IPS-20b (cell line): Measurements from ENCODE around the gene ANGPT4.

ENCODE experiments used
- H3K27ac ChIP-seq: one replicate; pipeline ENCODE4 v1.5.1; 2013; ENCODE audit warnings: low read length
- H3K27me3 ChIP-seq: 2 replicates; pipeline ENCODE4 v1.6.1; 2013; ENCODE audit warnings: mild to moderate bottlenecking, low read length, inconsistent platforms; ENCODE audit not compliant: insufficient read depth
- H3K36me3 ChIP-seq: 2 replicates; pipeline ENCODE4 v1.6.1; 2013; ENCODE audit warnings: low read depth, mild to moderate bottlenecking, inconsistent platforms, low read length, moderate library complexity; ENCODE audit not compliant: insufficient read depth
- H3K4me1 ChIP-seq: 2 replicates; pipeline ENCODE4 v1.6.1; 2013; ENCODE audit warnings: mild to moderate bottlenecking, control low read depth, inconsistent platforms, low read length, moderate library complexity; ENCODE audit not compliant: insufficient read depth
- H3K4me3 ChIP-seq: 2 replicates; pipeline ENCODE4 v1.5.1; 2013; ENCODE audit warnings: mild to moderate bottlenecking, low read length, inconsistent platforms
- H3K9ac ChIP-seq: 2 replicates; pipeline ENCODE4 v1.6.1; 2013; ENCODE audit warnings: low read depth, mild to moderate bottlenecking, inconsistent platforms, low read length, moderate library complexity
- H3K9me3 ChIP-seq: 2 replicates; pipeline ENCODE4 v1.6.1; 2013; ENCODE audit warnings: mild to moderate bottlenecking, low read depth, low read length, inconsistent platforms; ENCODE audit not compliant: insufficient read depth

Gene ANGPT4

GRCh38 chr20:916125-916799 is at the start of gene ANGPT4:
Gene ANGPT4, minus strand, starts transcription at chr20:916334. Its CDS starts 120 bp downstream, at chr20:916214.
- H3K9me3 ChIP-seq, result no peaks in the 10 kb centered on the region
- no peak within 1 kb of the TSS for H3K9ac ChIP-seq
- H3K4me1 ChIP-seq, result 0 out of 2 replicates have a peak, but pooled peaks cover 3% of the 10 kb centered on the region
- H3K4me3 ChIP-seq, result no peak within 1 kb of the TSS
- H3K36me3 ChIP-seq, result no peaks in the 10 kb centered on the region
- H3K27me3 ChIP-seq, result no peaks in the 10 kb centered on the region
- no peak within 1 kb of the TSS for H3K27ac ChIP-seq

- no peaks in the 10 kb centered on the region for H3K4me1 ChIP-seq
- no peak overlapping the region for H3K27ac ChIP-seq
- no peaks in the 10 kb centered on the region for H3K9me3 ChIP-seq
- no peaks in the 10 kb centered on the region for H3K27me3 ChIP-seq
- H3K36me3 ChIP-seq, result no peaks in the 10 kb centered on the region
- no peak overlapping the region for H3K9ac ChIP-seq
- no peak overlapping the region for H3K4me3 ChIP-seq
These were observed 47.7 kb upstream of the ANGPT4 start for GRCh38 chr20:963795-964194.

GRCh38 chr20:962683-963082 is 46.5 kb upstream of the ANGPT4 start:
- Histone ChIP-seq H3K27me3 (no peaks in the 10 kb centered on the region), H3K36me3 (no peaks in the 10 kb centered on the region)

GRCh38 chr20:962223-962622 is 46.1 kb upstream of the ANGPT4 start:
- H3K27me3 ChIP-seq, result no peaks in the 10 kb centered on the region
- H3K27ac ChIP-seq, result no peak overlapping the region
- no peaks in the 10 kb centered on the region for H3K36me3 ChIP-seq
- no peaks in the 10 kb centered on the region for H3K9me3 ChIP-seq
- H3K9ac ChIP-seq, result no peak overlapping the region
- no peak overlapping the region for H3K4me3 ChIP-seq
- H3K4me1 ChIP-seq, result no peaks in the 10 kb centered on the region

More at GRCh38 chr20:962683-963082, 46.5 kb upstream of the ANGPT4 start:
- no peak overlapping the region for H3K4me3 ChIP-seq
- no peaks in the 10 kb centered on the region for H3K9me3 ChIP-seq
- no peak overlapping the region for H3K9ac ChIP-seq
- no peak overlapping the region for H3K27ac ChIP-seq
- H3K4me1 ChIP-seq, result no peaks in the 10 kb centered on the region

GRCh38 chr20:961768-962167 is 45.6 kb upstream of the ANGPT4 start:
- Histone ChIP-seq H3K4me1 (no peaks in the 10 kb centered on the region), H3K27me3 (no peaks in the 10 kb centered on the region), H3K9ac (no peak overlapping the region), H3K27ac (no peak overlapping the region), H3K4me3 (no peak overlapping the region), H3K9me3 (no peaks in the 10 kb centered on the region), H3K36me3 (no peaks in the 10 kb centered on the region)

- H3K27ac ChIP-seq, result no peak overlapping the region
- no peak overlapping the region for H3K9ac ChIP-seq
- no peaks in the 10 kb centered on the region for H3K9me3 ChIP-seq
- H3K4me1 ChIP-seq, result no peaks in the 10 kb centered on the region
- no peaks in the 10 kb centered on the region for H3K36me3 ChIP-seq
- no peaks in the 10 kb centered on the region for H3K27me3 ChIP-seq
- no peak overlapping the region for H3K4me3 ChIP-seq
These were observed 44.0 kb upstream of the ANGPT4 start for GRCh38 chr20:959996-960615.

- H3K4me3 ChIP-seq, result no peak overlapping the region
- no peaks in the 10 kb centered on the region for H3K27me3 ChIP-seq
- H3K27ac ChIP-seq, result no peak overlapping the region
- no peak overlapping the region for H3K9ac ChIP-seq
- H3K9me3 ChIP-seq, result no peaks in the 10 kb centered on the region
- no peaks in the 10 kb centered on the region for H3K36me3 ChIP-seq
- H3K4me1 ChIP-seq, result no peaks in the 10 kb centered on the region
These were observed 43.0 kb upstream of the ANGPT4 start for GRCh38 chr20:958936-959815.

GRCh38 chr20:957544-957943 is 41.4 kb upstream of the ANGPT4 start:
- H3K27me3 ChIP-seq, result no peaks in the 10 kb centered on the region; the same call in 1 of the 2 replicates
- no peaks in the 10 kb centered on the region for H3K9me3 ChIP-seq
- H3K9ac ChIP-seq, result no peak overlapping the region
- no peak overlapping the region for H3K27ac ChIP-seq
- H3K4me1 ChIP-seq, result no peaks in the 10 kb centered on the region
- H3K36me3 ChIP-seq, result no peaks in the 10 kb centered on the region
- no peak overlapping the region for H3K4me3 ChIP-seq

- H3K27me3 ChIP-seq, result no peaks in the 10 kb centered on the region; the same call in 1 of the 2 replicates
- H3K4me3 ChIP-seq, result no peak overlapping the region
- no peaks in the 10 kb centered on the region for H3K36me3 ChIP-seq
- H3K4me1 ChIP-seq, result no peaks in the 10 kb centered on the region
- no peak overlapping the region for H3K27ac ChIP-seq
- no peaks in the 10 kb centered on the region for H3K9me3 ChIP-seq
- H3K9ac ChIP-seq, result no peak overlapping the region
These were observed 40.3 kb upstream of the ANGPT4 start for GRCh38 chr20:956330-956951.

GRCh38 chr20:955656-956055 is 39.5 kb upstream of the ANGPT4 start:
- H3K27me3 ChIP-seq, result no peaks in the 10 kb centered on the region; the same call in 1 of the 2 replicates
- no peaks in the 10 kb centered on the region for H3K36me3 ChIP-seq
- no peak overlapping the region for H3K4me3 ChIP-seq
- no peaks in the 10 kb centered on the region for H3K9me3 ChIP-seq
- no peak overlapping the region for H3K9ac ChIP-seq
- H3K27ac ChIP-seq, result no peak overlapping the region
- H3K4me1 ChIP-seq, result no peaks in the 10 kb centered on the region

- Histone ChIP-seq H3K4me3 (no peak overlapping the region), H3K27me3 (no peaks in the 10 kb centered on the region; the same call in 1 of the 2 replicates), H3K4me1 (no peaks in the 10 kb centered on the region), H3K9ac (no peak overlapping the region), H3K27ac (no peak overlapping the region), H3K9me3 (no peaks in the 10 kb centered on the region), H3K36me3 (no peaks in the 10 kb centered on the region)
These were observed 39.0 kb upstream of the ANGPT4 start for GRCh38 chr20:955111-955510.
